ENCODE results near the gene SLC26A2.

The SLC26A2 gene

DNA sequence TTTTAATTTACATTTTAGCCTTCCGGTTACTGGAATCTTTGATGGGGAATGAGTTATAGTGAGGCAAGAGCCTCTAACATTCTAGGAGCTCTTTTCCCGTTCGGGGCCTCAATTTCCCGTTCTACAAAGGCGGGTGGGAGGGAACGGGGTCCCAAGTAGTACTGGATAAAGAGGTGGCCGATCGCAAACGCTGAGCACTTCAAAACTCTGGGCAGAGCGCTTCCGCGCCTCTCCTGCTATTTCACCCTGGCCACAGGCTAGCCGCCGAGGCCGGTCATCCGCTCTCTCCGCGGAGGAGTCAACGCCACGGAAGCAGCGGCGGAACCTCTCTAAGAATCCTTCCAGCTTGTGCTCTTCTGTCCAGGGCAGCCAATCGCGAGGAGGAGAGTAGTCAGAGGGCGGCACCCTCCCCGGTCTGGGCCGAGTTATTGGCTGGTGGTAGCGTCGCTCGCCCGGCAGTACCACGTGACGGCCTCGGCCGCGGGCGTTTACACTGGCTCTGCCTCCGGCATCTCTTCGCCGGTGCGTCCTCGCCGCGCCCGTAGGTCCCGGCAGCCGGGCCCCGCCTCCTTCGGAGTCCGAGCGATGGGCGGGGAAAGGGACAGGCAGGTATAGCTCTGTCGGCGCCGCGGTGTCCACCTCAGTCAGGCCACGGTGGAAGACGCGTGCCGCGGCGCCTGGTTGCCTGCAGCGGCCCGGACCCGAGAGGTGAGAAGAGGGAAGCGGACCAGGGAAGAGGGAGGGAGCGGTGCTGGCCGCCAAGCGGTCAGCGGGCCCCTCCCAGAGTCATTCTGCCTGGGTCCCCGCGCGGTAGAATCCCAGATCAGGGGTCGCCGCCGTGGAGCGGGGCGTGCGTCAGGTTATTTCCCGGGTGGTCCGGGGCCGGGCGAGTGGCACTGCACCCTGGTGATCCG lies at the start of gene SLC26A2:
SLC26A2 (plus strand) TSS at position 487 of the 914 bp plus-strand sequence. CDS start 16,895 bp downstream, outside the sequence.
- DNase-seq (ENCODE audit: low spot score), result peak; percentile 97

DNA sequence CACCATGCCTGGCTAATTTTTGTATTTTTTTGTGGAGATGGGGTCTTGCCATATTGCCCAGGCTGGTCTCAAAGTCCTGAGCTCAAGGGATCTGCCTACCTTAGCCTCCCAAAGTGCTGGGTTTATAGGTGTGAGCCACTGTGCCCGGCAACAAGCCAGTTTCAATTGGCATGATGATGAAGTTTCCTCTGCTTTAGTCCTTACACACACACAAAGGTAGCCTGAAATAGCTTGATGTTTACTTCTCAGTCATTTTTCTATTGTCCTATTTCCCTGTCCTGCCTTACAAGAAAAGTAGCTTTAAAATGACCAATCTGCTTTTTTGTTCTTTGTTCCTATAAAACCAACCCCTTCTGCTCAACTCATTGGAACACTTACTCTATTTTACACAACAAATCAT lies 49.5 kb upstream of the SLC26A2 start:
- DNase-seq (ENCODE audit: low spot score), result no peak

DNA sequence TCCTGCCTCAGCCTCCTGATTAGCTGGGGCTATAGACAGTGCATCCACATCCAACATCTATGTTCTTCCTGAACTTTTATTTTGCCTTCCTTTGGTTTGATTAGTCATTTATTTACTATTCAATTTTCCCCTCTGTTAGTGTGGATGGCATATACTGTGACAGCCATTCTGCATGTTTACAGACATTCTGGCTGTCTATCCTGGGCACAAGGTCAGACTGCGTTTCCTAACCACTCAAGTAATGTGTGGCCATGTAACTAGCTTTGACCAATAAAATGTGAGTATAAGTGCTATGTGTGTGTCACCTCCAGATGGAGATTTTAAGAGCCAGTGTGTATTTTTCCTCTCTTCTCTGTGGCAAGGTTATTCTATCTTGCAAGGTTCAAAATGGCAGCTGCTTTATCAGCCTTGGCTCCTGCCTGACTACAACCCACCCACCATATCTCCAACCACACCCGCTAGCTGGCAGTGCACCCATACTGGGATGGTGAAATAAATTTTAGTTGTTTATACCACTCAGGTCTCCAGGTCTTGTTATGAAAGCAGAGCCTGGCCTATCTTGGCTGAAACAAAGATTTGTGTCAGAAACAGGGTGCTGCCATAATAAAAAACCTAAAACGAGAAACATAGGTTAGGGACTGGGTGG lies 48.2 kb upstream of the SLC26A2 start:
- DNase-seq (ENCODE audit: low spot score), result no peak

DNA sequence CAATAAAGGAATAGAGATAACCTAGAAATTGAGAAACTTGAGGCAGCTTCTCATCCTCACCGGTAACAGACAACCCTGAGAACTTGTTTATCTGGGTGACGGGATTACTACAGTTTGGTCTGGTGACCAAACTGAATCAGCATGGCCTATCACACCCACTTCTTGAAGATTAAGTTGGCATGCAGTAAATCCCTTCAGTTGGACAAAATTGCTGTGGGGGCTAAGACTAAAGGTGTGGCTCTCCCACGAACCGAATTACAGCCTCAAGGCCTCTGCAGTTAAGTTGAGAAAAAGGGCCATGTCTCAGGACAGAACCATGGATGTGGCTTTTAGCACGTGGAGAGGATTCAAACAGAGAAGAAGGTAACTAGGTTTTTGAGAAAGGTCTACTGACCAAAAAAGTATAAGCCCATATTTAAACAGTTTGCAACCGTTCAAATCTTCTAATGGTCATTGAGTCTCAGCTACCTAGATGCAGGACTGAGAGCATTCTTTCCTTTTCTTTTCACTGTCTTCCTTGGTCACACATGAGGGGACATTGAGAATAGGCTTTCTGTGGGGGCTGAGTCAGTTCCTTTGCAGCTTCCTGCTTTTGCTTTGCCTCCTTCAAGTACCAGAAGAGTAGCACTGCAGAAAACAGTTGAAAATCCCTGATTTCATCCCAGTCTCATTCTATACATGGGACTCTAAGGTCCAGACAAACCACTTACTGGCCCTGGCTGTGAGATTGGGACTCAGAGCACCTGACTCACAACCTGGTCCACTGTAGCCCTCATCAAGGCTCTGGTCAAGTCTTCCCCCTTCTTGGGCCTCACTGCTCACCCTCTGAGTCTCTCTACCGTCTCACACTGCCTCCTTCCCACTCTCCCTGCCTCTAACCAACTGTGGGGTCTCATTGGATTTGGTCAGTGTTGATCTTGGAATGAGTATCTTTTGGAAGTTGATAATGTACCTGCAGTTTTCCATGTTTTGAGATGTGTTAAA lies 46.8 kb upstream of the SLC26A2 start:
- no peak for DNase-seq (ENCODE audit: low spot score)

DNA sequence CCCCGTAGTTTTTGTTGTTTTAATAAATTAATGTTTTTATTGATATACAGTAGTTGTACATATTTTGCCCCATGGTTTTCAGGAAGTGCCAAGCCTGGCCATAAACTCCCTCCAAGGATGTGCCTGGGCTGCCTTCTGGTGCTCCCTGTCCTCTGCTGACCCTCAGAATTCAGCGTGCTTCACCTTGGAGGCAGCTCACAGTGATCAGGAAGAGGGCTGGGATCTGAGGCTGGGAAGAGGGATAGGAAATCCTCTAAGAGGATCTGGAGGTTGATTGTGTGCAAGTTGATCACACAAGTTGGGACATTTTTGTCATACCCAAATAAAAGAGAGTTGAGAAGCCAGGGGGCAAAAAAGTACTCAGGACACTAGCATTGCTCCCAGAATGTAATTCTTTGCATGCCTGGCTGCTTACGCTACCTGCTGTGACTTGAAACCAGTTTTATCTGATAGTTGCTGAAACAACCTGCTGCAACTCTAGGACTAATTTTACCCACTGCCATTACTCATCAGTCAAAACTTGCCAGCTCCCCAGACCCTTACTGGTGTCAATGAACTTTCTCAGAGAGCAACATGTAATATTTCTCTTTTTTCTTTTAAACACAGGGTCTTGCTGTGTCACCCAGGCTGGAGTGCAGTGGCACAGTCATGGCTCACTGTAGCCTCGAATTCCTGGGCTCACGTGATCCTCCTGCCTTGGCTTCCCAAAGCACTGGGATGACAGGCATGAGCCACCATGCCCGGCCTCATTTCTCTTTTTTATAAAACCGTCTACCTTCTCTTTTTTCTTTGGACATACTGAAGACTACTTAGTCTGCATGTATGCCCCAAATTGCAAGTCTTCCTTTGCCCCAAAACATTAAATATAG lies 44.9 kb upstream of the SLC26A2 start:
- no peak for DNase-seq (ENCODE audit: low spot score)

DNA sequence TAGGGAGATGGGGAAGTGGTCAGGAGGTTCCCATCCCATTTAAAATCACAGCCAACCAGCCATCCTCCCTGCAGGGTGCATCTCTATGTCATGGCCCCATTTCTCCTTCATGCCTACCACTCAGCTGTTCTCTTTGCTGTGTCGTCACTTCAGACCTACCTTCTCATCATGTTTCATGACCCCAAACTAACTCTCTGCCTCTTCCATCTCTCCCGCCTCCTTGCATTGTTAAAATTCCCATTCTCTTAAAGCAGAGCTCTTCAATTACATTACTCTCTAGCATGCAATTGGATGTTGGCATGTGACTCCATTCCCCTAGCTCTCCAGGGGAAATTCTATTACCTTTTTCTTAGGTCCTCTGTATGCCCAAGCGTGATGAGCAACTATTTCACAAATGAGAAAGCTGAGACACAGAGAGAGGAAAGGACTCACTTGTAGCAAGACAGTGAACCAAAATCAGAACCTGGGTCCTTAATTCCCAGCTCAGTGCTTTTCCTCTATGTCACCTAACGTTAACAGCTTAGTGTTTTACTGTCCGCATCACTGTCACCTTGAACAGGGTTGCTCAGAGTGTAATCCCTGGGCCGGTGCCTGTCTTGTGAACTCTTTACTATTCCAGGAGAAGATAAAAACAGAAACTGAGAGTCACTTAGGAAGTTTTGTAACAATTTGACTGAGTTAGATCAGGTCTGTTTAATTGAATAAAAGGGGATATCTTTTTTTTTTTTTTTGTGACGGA lies 44.1 kb upstream of the SLC26A2 start:
- no peak for DNase-seq (ENCODE audit: low spot score)

DNA sequence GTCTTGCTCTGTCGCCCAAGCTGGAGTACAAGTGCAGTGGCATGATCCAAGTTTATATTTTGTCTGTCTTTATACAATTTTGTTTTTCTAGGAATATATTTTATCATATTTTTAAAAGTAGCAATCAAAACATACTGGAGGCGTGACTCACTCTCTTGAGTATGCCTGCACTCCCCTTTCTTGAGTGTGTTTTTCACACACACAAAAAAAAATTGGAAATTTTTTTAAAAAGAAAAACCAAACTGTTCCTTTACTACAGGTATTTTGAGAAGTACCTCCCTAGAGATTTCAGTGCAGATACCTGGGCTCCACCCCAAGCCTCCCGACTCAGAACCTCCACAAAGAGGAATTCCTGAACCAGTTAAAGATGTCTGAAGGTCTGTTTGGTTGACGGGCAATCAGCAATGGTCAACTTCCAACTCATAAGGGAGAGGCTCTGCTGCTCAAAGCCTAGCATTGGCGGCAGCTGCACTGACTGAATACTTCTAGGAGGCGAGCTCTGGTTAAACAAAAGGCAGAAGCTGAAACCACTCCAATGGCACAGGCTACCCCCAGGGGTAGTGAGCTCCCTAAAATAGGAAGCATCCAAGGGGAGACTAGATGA lies 43.4 kb upstream of the SLC26A2 start:
- no peak for DNase-seq (ENCODE audit: low spot score)

DNA sequence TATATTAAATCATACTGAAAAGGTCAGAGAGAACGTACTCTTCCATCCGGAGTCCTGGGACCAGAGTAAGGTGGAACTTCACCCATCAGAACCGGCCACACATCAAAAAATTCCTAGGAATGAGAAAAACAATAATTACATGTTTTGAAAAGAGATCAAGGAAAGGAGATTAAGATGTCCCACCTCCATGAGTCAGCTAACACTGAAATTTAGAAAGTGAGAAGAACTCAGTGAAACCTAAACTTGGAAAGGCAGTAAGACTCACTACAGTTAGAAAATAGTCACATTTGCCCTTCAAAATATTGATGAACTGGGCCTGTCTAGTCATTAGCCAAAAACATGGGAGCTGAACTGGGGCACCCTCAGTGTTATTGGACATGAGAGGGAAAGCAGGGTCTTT lies 39.0 kb upstream of the SLC26A2 start:
- no peak for DNase-seq (ENCODE audit: low spot score)

DNA sequence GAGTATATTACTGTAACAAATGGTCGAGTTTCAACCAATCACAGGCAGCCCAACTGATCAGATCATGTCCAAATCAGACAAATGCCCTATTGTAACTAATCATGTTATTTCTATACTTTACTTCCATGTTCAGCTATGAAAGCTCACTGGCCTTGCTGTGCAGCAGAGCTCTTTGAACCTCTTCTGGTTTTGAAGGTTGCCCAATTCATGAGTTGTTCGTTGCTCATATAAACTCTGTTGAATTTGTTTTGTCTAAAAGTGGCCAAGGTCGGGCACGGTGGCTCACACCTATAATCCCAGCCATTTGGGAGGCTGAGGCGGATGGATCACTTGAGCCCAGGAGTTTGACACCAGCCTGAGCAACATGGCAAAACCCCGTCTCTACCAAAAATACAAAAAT lies 37.6 kb upstream of the SLC26A2 start:
- DNase-seq (ENCODE audit: low spot score), result no peak

DNA sequence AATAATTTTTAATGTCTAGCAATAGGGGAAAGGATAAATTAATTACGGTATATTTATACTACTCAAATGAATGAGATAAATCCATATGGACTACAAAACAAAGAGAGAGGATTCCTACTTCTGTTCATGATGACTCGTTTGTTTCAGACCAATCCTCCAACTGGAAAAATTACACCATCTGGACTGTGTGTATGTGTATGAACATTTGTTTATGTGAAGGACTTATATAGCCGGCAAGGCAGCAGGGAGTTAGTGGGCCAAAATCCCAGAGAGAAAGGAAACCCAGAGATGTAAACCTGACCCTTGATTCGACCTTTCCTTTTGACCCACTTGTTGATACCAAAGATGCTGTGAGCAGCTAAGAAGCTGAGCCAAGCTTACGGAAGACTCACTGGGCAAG lies 36.1 kb upstream of the SLC26A2 start:
- no peak for DNase-seq (ENCODE audit: low spot score)

DNA sequence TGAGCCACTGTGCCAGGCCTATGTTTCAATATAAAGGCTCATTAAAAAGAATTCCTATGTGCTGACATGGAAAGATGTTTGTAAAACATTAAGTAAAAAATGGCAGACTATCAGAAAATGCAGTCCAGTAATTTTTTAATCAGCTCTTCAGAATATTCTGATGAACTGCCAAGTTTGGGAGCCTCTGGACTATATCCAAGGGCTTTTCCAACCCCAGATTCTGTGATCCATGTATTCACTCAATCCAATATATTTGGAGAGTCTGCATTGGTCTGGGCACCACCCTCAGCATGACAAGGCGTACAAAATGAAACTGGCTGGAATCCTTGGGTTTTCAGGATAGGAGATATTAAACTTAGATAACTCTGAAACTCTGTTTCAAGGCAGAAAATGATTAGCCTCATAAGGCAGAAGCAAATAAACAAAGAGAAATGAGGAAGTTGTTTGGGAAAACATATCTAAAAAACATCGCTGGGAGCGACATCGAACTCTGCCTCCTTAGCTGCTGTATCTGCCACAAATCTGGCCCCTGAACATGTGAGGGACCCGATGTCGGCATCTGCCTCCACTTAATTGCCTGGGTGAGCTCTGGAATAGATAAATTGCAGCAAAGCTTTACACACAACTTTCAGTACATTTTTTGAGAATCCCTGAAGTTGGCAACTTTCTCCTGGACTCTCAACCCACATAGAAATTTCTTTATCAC lies 30.4 kb upstream of the SLC26A2 start:
- no peak for DNase-seq (ENCODE audit: low spot score)

DNA sequence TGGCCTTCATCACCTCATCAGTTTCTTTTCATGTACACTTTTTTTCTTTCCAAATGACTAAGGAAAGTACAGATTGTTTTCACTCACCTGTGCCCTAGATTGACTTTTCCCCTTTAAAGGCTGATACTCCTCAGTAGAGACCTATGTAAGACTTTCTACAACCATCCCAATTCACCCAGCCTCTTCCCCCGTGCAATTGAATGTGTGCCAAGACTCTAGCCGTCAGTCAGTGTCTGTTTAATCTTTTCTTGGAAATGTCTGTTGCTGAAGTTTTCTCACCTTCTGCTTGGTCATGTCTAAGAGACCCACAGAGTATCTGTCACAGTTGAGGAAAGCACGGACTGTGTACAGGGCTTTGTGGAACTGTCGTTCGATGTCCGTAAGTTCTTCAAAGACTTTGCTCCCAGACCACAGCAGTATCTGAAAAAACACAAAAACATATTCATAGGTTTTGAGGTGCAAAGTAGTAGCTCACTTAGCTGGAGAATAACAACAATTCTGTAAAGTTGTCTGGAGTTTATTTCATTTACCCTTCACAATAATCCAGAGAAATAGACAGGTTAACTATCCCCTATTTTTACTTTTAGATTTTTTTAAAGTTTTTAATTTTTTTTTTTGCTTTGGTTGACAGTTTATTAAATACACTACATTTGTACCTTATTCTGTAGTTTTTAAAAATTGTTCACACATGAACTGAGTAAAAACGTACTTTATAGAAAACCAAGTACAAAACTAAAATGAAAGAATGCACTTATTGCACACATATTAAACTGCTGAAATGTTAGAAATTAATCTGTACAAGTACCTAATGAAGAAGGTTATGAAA lies 29.6 kb upstream of the SLC26A2 start:
- no peak for DNase-seq (ENCODE audit: low spot score)

DNA sequence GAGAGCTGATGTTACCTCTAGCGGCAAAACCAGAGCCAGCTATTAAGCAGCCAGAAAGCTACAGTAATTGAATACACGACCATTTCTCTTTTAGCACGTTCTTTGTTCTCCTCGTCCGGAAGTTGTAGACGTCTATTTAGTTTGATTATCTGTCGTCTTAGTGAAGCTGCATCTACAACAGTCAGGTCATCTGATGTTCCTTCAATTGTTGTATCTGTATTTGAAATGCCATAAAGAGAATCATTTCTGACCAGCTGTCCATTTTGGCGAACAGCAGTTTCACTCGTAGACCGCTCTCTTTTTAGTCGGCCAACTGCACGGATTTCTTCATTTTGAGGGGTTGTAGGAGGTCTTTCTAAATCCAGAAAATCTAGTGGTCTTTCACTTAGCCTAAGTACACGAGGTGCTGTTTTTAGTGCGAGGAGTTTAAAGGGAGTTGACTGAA lies 28.5 kb upstream of the SLC26A2 start:
- DNase-seq (ENCODE audit: low spot score), result no peak

DNA sequence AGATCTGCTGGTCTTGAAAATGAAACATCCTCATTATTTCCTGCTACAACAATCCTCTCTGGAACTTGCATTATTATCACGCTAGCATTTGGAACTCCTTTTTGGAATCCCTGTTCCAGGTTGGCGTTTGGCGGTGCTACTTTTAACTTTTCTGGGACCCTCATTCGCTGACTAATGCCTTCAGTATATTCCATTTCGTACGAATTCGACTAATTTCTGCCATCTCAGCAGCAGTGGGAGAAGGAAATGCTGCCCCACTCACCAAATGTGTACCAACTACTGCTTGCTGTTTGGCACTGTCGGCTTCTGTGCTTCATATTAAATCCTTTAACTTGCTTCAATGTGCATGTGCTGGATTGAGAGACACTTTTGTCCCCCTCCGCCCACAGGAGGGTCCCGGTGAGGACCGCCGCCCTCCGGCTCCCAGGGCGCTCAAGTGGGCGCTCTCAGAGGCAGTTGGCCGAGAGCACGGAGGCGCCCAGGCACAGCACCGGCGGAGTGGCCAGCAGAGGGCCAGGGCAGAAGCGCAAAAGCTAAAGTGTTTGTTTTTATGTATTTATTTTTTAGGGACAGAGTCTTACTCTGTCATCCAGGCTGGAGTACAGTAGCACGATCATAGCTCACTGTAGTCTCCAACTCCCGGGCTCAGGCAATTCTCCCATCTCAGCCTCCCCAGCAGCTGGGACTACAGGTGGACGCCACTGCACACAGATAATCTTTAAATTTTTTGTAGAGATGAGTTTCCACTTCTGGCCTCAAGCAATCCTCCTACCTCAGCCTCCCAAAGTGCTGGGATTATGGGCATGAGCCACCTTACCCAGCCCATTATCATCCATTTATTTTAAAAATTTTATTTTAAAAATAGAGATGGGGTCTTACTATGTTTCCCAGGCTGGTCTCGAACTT lies 27.9 kb upstream of the SLC26A2 start:
- DNase-seq (ENCODE audit: low spot score), result no peak

DNA sequence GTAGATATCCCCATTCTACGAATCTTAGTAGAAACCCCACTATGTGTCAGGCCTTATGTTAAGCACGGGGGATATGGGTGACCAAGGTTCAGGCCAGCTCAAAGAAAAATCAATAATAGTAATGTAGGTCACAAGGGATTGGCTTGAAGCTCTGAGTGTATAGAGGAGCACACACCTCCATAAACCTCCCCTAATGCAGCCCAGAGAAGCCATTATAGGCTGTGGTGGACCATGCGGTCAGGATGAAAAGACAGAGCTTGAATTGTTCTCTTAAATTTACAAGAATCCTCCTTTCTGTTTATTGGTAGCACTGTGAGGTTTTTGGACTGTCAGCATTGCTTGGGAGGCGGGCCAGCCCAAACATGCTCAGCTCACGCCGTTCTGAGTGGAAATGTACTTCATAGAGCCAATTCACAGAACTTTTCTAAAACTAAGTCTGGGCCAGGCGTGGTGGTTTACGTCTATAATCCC lies 25.1 kb upstream of the SLC26A2 start:
- no peak for DNase-seq (ENCODE audit: low spot score)

DNA sequence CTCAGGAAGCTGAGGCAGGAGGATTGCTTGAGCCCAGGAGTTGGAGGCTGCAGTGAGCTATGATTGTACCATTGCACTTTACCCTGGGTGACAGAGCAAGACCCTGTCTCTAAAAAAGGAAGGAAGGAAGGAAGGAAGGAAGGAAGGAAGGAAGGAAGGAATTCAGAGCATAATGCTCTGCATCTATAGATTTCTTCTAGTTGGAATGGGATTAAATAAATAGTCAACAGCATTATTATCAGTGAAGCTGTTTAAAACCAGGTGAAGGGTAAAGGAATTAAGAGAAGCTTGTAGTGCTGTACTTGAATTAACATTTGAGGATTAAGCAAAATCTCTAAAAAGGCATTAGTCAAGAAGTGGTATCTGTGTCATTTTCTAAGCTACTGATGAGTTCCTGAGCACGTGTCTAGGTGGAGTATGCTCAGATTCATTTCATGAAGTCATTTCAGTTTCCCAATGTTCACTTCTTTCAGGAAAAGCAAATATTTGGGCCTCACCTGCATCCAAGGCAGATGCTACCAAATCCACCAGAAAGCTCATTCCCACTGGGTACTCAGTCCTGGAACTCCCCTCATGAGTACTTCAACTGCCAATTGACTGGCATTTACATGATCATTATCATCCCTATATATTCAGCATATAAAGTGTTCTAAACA lies 24.4 kb upstream of the SLC26A2 start:
- no peak for DNase-seq (ENCODE audit: low spot score)

DNA sequence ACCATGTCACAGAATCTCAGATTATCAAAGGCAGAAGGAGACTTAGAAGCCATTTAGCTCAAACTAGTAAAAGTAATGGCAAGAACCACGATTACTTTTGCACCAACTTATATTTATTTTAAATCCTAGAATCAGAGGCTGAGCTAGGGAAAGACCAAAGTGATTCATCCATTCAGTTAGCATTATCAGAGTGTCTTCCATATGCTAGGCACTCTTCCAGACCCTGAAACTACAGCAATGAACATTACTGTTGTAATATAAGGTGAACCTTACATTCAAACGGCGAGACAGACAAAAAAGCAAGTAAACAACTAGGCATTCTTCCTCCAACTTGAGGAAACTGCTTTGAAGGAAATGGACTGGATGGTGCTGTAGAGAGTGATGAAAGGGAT lies 23.9 kb upstream of the SLC26A2 start:
- DNase-seq (ENCODE audit: low spot score), result no peak

All from pons (tissue), 1 donor.